Stimulated activated CD4-positive, alpha-beta T cell treated with anti-CD3 and anti-CD28 coated beads, TNF-alpha, amount 100 ng/mL, for 4 hours (primary cell): ENCODE data around the gene C11orf42.
"Not testable (repeated sequence)": the region's sequence is repeated elsewhere in the genome, so short reads cannot be mapped to it uniquely, and the experiment has no call there.

Experiments used
- DNase-seq, 3 experiments: peaks; one replicate each; pipeline ENCODE4 v3.0.0-alpha.2; 2020; ENCODE audit warnings: low read depth in 3 of 3

Gene C11orf42

GRCh38 chr11:6219359-6219758 lies 14.0 kb downstream of the C11orf42 start:
- no peak for DNase-seq

- DNase-seq = no peak
Observed at GRCh38 chr11:6223854-6224253, 18.5 kb downstream of the C11orf42 start.

- no peak for DNase-seq
Observed at GRCh38 chr11:6224421-6224820, 19.1 kb downstream of the C11orf42 start.

GRCh38 chr11:6225024-6225423 lies 19.7 kb downstream of the C11orf42 start:
- no peak for DNase-seq

GRCh38 chr11:6225896-6226295 lies 20.5 kb downstream of the C11orf42 start:
- no peak for DNase-seq

- DNase-seq = no peak
Observed at GRCh38 chr11:6228520-6228919, 23.2 kb downstream of the C11orf42 start.

- DNase-seq = no peak
Observed at GRCh38 chr11:6229911-6230310, 24.6 kb downstream of the C11orf42 start.

- no peak for DNase-seq
Observed at GRCh38 chr11:6232899-6233298, 27.5 kb downstream of the C11orf42 start.

GRCh38 chr11:6233984-6234386 lies 28.6 kb downstream of the C11orf42 start:
- DNase-seq = no peak

GRCh38 chr11:6234387-6235107 lies 29.2 kb downstream of the C11orf42 start, which contains the start of gene FHIP1B:
Gene FHIP1B (minus strand): TSS chr11:6234636. CDS start chr11:6224516, 10,120 bp downstream.
- DNase-seq = peak; percentile 93 to 99 (median 98)

- DNase-seq = no peak
Observed at GRCh38 chr11:6237266-6237665, 31.9 kb downstream of the C11orf42 start.

GRCh38 chr11:6237761-6238302 lies 32.5 kb downstream of the C11orf42 start:
- no peak for DNase-seq

GRCh38 chr11:6238902-6239301 lies 33.5 kb downstream of the C11orf42 start, which contains the start of gene CNGA4:
Gene CNGA4 (plus strand): TSS chr11:6239089. CDS start chr11:6239207, 118 bp downstream.
- DNase-seq = no peak

GRCh38 chr11:6240139-6240538 lies 34.8 kb downstream of the C11orf42 start:
- DNase-seq = no peak

GRCh38 chr11:6240781-6241180 lies 35.4 kb downstream of the C11orf42 start:
- DNase-seq = no peak

- no peak for DNase-seq
Observed at GRCh38 chr11:6241316-6241715, 36.0 kb downstream of the C11orf42 start.

- DNase-seq = no peak
Observed at GRCh38 chr11:6245536-6245935, 40.2 kb downstream of the C11orf42 start.

- DNase-seq = no peak
Observed at GRCh38 chr11:6248248-6248647, 42.9 kb downstream of the C11orf42 start.

GRCh38 chr11:6248897-6249296 lies 43.5 kb downstream of the C11orf42 start:
- not testable (repeated sequence) for DNase-seq

- no peak for DNase-seq
Observed at GRCh38 chr11:6249770-6250555, 44.6 kb downstream of the C11orf42 start.

GRCh38 chr11:6251120-6251733 lies 45.9 kb downstream of the C11orf42 start:
- peak in 1 of 3 experiments; percentile 11 for DNase-seq

- no peak for DNase-seq
Observed at GRCh38 chr11:6251990-6252473, 46.7 kb downstream of the C11orf42 start.
